ENCODE data around the gene FAM89B.

Gene FAM89B

DNA sequence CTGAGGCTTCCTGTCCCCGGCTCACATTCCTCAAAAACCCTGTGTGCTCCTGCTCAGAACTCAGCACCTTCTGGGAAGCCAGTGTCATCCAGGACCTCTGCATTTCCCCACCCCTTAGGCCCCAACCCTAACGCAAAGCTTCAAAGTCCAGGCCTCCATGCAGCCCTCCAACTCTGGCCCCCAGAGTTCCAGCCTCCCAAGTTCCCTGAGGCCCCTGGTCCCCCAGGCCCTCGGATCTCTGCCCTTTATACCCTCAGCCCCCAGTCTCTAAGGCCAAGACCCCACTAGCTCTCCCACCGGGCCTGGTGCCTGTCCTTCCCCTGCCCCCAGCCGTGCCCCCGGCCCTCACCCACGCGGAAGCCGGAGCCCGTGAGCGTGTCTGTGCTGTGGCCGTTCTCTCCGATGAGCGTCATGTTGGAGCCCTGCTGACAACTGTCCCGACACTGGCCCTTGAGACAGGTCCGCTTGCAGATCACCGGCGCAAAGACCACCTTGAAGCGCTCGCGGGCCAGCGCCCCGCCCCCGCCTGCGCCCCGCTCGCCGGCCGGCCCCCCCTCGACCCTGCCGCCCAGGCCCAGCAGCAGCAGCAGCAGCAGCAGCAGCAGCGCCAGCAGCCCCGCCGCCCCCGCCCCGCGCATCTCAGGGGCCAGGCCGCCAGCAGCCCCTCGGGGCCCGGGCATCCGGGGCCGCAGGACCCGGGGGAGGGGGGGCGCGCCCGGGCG lies 14.9 kb upstream of the FAM89B start:
- no peak for DNase-seq (ENCODE audit: low spot score)

GRCh38 chr11:65558002-65558929 lies 14.1 kb upstream of the FAM89B start, which contains the start of gene LTBP3:
LTBP3 (minus strand) TSS chr11:65558359; CDS start chr11:65557959, 400 bp downstream.
- DNase-seq (ENCODE audit: low spot score), result peak; percentile 37

GRCh38 chr11:65558930-65559509 lies 13.3 kb upstream of the FAM89B start:
- DNase-seq (ENCODE audit: low spot score), result no peak

- no peak for DNase-seq (ENCODE audit: low spot score)
Measured at GRCh38 chr11:65559535-65559934, 12.8 kb upstream of the FAM89B start.

DNA sequence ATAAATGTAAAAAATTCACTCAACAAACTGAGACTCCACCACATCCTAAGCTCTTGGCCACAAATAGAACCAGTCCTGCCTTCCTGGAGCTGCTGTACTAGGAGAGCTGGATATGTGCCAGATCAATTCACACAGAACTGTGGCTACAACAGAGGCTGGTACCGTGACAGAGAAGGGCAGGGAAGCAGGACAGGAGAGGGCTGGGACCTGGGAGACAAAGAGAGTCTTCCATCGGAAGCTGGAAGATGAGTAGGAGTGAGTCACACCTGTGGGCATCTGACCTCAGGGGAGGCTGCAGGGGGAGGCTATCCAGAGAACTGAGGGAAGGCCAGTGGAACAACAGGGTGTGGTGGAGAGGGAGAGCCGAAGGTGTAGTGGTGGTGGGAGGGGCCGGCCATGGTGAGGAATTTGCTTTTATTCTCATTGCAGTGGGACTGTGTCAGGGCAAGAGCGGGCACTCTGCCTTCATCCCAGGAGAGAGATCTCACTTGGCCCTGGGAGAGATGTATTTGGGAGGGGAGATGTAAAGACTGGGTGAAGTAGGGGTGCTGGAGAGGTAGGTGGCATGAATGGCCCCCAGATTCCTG lies 12.3 kb upstream of the FAM89B start:
- DNase-seq (ENCODE audit: low spot score), result no peak

- DNase-seq (ENCODE audit: low spot score), result no peak
Measured at GRCh38 chr11:65560555-65561418, 11.6 kb upstream of the FAM89B start.

DNA sequence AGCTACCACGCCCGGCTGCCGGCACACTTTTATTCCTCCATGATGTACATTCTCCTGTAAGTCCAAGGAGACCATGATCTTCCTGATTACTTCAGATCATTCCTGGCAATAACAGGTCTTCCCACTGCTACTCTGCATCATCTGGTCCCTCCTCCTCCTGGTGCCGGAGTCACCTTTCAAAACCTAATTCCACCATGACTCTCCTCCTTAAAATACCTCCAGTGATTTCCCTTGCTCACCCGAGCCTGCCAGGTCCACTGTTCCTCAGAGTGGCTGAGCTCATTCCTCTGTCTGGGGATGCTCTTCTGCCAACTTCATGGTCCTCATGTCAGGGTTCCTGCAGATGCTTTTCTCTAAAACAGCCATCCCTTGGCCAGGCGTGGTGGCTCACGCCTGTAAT lies 10.3 kb upstream of the FAM89B start:
- DNase-seq (ENCODE audit: low spot score), result no peak

GRCh38 chr11:65562788-65563187 lies 9.6 kb upstream of the FAM89B start:
- no peak for DNase-seq (ENCODE audit: low spot score)

DNA sequence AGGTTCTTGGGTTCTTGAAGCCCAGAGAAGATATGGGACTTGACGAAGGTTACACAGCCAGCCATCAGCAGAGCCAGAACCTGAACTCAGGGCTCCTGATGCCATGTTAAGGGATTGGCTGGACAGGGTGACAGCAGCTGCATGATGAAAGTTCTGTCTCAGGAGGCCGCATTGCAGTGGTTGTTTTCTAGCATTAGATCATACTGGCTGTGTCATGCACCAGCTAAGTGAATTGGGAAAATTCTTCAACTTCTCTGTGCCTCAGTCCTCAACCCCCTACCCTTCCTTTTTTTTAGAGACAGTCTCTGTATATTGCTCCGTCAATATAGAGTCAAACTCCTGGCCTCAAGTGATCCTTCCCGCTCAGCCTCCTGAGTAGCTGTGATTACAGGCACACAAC lies 8.7 kb upstream of the FAM89B start:
- DNase-seq (ENCODE audit: low spot score), result no peak

DNA sequence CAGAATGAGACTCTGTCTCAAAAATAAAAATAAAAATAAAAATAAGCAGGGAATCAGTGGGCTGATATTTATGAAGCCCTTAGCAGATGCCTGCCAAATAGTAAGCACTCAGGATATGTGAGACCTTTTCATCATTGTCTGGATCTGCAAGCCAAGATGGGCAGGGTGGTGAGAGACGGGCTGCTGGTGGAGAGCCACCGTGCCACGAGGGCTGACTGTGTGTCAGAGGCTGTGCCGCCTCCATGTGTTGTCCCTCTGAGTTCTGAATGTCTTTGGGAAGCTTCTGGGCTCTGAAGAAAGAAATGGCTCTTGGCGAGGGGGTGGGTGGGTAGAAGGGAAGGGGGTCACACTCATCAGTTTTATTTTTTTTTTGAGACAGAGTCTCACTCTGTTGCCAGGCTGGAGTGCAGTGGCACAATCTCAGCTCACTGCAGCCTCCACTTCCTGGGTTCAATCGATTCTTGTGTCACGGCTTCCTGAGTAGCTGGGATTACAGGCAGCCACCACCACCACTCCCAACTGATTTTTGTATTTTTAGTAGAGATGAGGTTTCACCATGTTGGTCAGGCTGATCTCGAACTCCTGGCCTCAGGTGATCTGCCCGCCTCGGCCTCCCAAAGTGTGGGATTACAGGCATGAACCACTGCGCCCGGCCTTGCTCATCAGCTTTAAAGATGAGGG lies 7.3 kb upstream of the FAM89B start:
- peak; percentile 56 for DNase-seq (ENCODE audit: low spot score)

DNA sequence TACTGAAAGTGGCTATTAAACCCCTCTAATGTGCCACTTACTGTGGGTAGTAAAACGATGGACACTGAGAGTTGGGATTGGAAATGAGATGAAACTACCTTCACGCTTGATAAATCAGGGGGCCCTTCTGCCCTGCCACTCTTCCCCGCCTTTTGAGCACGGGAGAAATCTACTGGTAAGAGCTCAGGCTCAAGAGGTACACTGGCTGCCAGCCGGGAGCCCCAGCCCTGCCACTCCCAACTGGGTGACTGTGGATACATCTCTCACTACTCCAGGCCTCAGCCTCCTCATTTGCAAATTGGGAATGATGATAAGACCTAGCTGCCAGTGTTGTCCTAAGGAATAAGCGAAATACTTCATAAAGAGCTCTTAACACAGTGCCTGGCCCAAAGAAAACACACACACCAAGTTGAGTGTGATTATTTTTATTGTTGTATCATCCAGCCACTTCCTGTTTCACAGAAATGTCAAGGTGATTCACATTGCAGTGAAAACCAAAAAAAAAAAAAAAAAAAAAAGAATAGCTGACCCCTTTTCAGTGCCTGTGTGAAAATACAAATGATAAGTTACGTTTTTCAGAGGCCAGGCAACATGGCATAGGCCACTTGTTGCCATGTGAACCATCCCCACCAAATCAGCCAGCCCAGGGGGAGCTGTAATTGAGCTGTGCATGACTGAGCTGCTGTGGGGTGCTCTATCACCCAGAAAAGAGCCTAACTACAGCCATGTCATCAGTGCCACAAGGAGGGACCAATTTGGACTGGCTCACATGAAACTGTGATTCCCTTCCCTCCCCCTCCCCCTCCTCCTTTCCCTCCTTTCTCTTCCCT lies 6.5 kb upstream of the FAM89B start:
- peak; percentile 86 for DNase-seq (ENCODE audit: low spot score)

GRCh38 chr11:65569164-65569972 lies 3.0 kb upstream of the FAM89B start:
- DNase-seq (ENCODE audit: low spot score), result no peak

GRCh38 chr11:65569973-65570918 lies 2.1 kb upstream of the FAM89B start, which contains the start of gene ZNRD2:
ZNRD2 (plus strand) TSS chr11:65570477; CDS start chr11:65570492, 15 bp downstream.
- DNase-seq (ENCODE audit: low spot score), result peak; percentile 98

DNA sequence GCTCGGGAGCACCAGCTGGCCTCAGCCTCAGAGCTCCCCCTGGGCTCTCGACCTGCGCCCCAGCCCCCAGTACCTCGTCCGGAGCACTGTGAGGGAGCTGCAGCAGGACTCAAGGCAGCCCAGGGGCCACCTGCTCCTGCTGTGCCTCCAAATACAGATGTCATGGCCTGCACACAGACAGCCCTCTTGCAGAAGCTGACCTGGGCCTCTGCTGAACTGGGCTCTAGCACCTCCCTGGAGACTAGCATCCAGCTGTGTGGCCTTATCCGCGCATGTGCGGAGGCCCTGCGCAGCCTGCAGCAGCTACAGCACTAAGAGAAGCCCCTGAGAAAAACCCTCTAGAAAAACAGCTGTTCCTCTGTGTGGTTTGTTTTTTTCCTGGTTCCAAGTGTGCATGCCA lies 918 bp upstream of the FAM89B start:
- DNase-seq (ENCODE audit: low spot score), result no peak

DNA sequence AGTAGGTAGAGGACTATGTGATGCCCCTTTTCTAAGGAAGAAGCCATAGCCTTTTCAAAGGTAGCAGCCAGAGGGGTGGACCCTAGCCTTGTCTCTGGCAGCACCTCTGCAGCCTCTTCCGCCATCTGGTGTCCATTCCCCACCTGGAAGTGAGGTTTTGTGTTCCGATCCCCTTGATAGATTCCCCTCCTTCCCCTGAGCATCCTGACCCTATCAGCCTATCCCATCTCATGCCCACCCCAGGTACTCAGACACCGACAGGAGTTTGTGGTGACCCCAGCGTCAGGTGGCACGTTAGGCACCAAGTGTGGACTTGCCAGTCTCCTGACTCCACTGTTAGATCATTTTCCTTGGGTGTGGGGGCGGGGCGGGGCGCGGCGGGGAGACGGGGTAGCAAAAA lies 398 bp upstream of the FAM89B start:
- no peak for DNase-seq (ENCODE audit: low spot score)

DNA sequence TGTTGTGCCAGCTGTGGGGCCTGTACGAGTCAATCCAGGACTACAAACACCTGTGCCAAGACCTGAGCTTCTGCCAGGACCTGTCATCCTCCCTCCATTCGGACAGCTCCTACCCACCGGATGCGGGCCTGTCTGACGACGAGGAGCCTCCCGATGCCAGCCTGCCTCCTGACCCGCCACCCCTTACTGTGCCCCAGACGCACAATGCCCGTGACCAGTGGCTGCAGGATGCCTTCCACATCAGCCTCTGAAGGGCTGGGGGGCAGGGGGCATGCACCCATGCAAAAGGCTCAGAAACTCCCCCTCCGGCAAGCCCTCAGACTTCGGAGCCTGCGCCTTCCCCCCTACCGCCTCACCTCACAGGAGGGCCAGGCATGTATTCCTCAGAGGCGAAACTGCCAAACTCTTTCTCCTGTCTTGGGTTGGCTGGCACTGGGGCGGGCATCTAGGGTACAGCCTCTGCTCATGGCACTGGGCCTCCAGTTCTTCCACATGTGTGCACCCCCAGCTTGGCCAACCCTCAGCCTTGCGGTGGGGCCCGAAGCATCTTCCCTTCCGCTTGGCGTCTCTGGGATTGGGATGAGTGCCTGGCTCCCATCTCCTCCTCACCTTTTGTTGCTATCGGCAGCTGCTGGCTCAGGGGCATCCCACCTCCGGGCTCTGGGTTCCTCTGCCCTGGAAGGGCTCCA lies 1.2 kb downstream of the FAM89B start:
- no peak for DNase-seq (ENCODE audit: low spot score)

All from CD4-positive, alpha-beta T cell treated with Interleukin-2 at 100 ng/mL for 4 hours (primary cell).